Mononuclear cell (primary cell): ENCODE data around the gene TMEM214. TPM values are rescaled to one million over a fixed set of nuclear protein-coding genes. Genes with fewer than 3 reads are reported as not detected.

ENCODE experiments used
- H3K27me3 ChIP-seq: 2 replicates; pipeline ENCODE4 v1.6.0; 2011; ENCODE audit warnings: low read length, control low read depth; ENCODE audit not compliant: insufficient read depth
- H3K4me1 ChIP-seq: 2 replicates; pipeline ENCODE4 v1.5.1; 2011; ENCODE audit warnings: mild to moderate bottlenecking, low read length, control low read depth; ENCODE audit not compliant: insufficient read depth
- H3K4me3 ChIP-seq: 2 replicates; pipeline ENCODE4 v1.5.1; 2011; ENCODE audit warnings: mild to moderate bottlenecking, low read length, moderate library complexity
- H3K9me3 ChIP-seq: 2 replicates; pipeline ENCODE4 v1.5.1; 2011; ENCODE audit warnings: low read depth, mild to moderate bottlenecking, control low read depth, low read length
- total RNA-seq: library from RNA; depleted of rRNA; stranded (reverse); fragments of >200 nt; gene quantifications from one replicate; pipeline ENCODE4 v1.2.3, GENCODE V29; 2012

Gene TMEM214
- total RNA-seq, 1 donor = 10.7 TPM

GRCh38 chr2:27003857-27004256 is 28.9 kb upstream of the TMEM214 start:
- H3K9me3 ChIP-seq = no peaks in the 10 kb centered on the region
- no peak overlapping the region for H3K4me3 ChIP-seq
- no peaks in the 10 kb centered on the region for H3K27me3 ChIP-seq
- H3K4me1 ChIP-seq = peaks cover 6% of the 10 kb centered on the region

- Histone ChIP-seq H3K27me3 (no peaks in the 10 kb centered on the region), H3K9me3 (no peaks in the 10 kb centered on the region), H3K4me1 (peaks cover 7% of the 10 kb centered on the region), H3K4me3 (no peak overlapping the region)
Measured at GRCh38 chr2:27006602-27007415, 26.0 kb upstream of the TMEM214 start.

- Histone ChIP-seq H3K4me1 (peaks cover 7% of the 10 kb centered on the region), H3K4me3 (no peak overlapping the region), H3K9me3 (no peaks in the 10 kb centered on the region), H3K27me3 (no peaks in the 10 kb centered on the region)
Measured at GRCh38 chr2:27007416-27008374, 25.1 kb upstream of the TMEM214 start.

GRCh38 chr2:27008678-27009077 is 24.1 kb upstream of the TMEM214 start:
- no peak overlapping the region for H3K4me3 ChIP-seq
- no peaks in the 10 kb centered on the region for H3K27me3 ChIP-seq
- H3K9me3 ChIP-seq = no peaks in the 10 kb centered on the region
- H3K4me1 ChIP-seq = peaks cover 7% of the 10 kb centered on the region

GRCh38 chr2:27009083-27009482 is 23.7 kb upstream of the TMEM214 start:
- Histone ChIP-seq H3K4me1 (peaks cover 7% of the 10 kb centered on the region), H3K4me3 (no peak overlapping the region)

GRCh38 chr2:27009716-27010115 is 23.0 kb upstream of the TMEM214 start:
- Histone ChIP-seq H3K9me3 (no peaks in the 10 kb centered on the region), H3K27me3 (no peaks in the 10 kb centered on the region), H3K4me1 (peaks cover 7% of the 10 kb centered on the region), H3K4me3 (no peak overlapping the region)

More at GRCh38 chr2:27009083-27009482, 23.7 kb upstream of the TMEM214 start:
- Histone ChIP-seq H3K27me3 (no peaks in the 10 kb centered on the region), H3K9me3 (no peaks in the 10 kb centered on the region)

- no peaks in the 10 kb centered on the region for H3K27me3 ChIP-seq
- no peak overlapping the region for H3K4me3 ChIP-seq
- H3K4me1 ChIP-seq = peaks cover 7% of the 10 kb centered on the region
- H3K9me3 ChIP-seq = no peaks in the 10 kb centered on the region
Measured at GRCh38 chr2:27010139-27010538, 22.6 kb upstream of the TMEM214 start.

GRCh38 chr2:27013738-27014137 is 19.0 kb upstream of the TMEM214 start:
- Histone ChIP-seq H3K9me3 (no peaks in the 10 kb centered on the region), H3K4me1 (peaks cover 7% of the 10 kb centered on the region), H3K4me3 (no peak overlapping the region), H3K27me3 (no peaks in the 10 kb centered on the region)

GRCh38 chr2:27014771-27015433 is 17.9 kb upstream of the TMEM214 start:
- Histone ChIP-seq H3K4me3 (no peak overlapping the region), H3K4me1 (peaks cover 7% of the 10 kb centered on the region), H3K9me3 (no peaks in the 10 kb centered on the region), H3K27me3 (no peaks in the 10 kb centered on the region)

- no peaks in the 10 kb centered on the region for H3K4me1 ChIP-seq
- H3K4me3 ChIP-seq = no peak overlapping the region
- no peaks in the 10 kb centered on the region for H3K27me3 ChIP-seq
- H3K9me3 ChIP-seq = no peaks in the 10 kb centered on the region
Measured at GRCh38 chr2:27016801-27017325, 15.9 kb upstream of the TMEM214 start.

GRCh38 chr2:27018142-27018541 is 14.6 kb upstream of the TMEM214 start:
- Histone ChIP-seq H3K9me3 (no peaks in the 10 kb centered on the region), H3K4me3 (no peak overlapping the region), H3K4me1 (no peaks in the 10 kb centered on the region), H3K27me3 (no peaks in the 10 kb centered on the region)

GRCh38 chr2:27019459-27019858 is 13.3 kb upstream of the TMEM214 start:
- Histone ChIP-seq H3K4me1 (no peaks in the 10 kb centered on the region), H3K9me3 (no peaks in the 10 kb centered on the region), H3K27me3 (no peaks in the 10 kb centered on the region), H3K4me3 (no peak overlapping the region)

GRCh38 chr2:27019931-27020855 is 12.6 kb upstream of the TMEM214 start:
- Histone ChIP-seq H3K9me3 (no peaks in the 10 kb centered on the region), H3K4me3 (no peak overlapping the region), H3K4me1 (no peaks in the 10 kb centered on the region), H3K27me3 (no peaks in the 10 kb centered on the region)
